Measurements from ENCODE around the gene INO80C.

The INO80C gene

GRCh38 chr18:35508030-35508429, 10.3 kb upstream of the INO80C start:
- DNase-seq (ENCODE audit: low read depth): no peak
- no peak overlapping the region for H3K4me3 ChIP-seq (ENCODE audit: low read depth, low read length)
- TF ChIP-seq CTCF (conservative IDR thresholded peaks at IDR 0.05; ENCODE audit: low read depth, low read length): no peak

DNA sequence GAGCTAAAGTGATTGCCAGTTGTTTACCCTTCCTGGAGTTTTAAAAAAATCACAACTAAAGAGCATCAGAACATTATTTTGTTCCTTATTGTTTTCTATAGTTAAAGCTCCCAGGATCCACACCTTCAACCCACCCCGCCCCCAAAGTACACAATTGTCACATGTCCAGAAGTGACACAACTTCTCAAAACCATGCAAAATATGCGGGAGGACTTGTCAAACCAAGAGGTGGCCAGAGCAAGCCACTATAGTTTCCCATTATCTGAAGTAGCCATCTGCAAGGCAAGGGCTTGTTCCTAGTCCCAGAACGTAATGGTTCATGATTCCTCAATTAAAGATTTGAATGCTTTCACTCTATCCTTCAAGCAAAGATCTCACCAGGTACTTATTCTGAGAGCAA, 9.9 kb upstream of the INO80C start:
- no peak for TF ChIP-seq CTCF (conservative IDR thresholded peaks at IDR 0.05; ENCODE audit: low read depth, low read length)
- no peak overlapping the region for H3K4me3 ChIP-seq (ENCODE audit: low read depth, low read length)
- DNase-seq (ENCODE audit: low read depth): no peak

- DNase-seq (ENCODE audit: low read depth): no peak
- H3K4me3 ChIP-seq (ENCODE audit: low read depth, low read length): no peak overlapping the region
- TF ChIP-seq CTCF (conservative IDR thresholded peaks at IDR 0.05; ENCODE audit: low read depth, low read length): no peak
These were observed 9.4 kb upstream of the INO80C start for GRCh38 chr18:35507192-35507591.

DNA sequence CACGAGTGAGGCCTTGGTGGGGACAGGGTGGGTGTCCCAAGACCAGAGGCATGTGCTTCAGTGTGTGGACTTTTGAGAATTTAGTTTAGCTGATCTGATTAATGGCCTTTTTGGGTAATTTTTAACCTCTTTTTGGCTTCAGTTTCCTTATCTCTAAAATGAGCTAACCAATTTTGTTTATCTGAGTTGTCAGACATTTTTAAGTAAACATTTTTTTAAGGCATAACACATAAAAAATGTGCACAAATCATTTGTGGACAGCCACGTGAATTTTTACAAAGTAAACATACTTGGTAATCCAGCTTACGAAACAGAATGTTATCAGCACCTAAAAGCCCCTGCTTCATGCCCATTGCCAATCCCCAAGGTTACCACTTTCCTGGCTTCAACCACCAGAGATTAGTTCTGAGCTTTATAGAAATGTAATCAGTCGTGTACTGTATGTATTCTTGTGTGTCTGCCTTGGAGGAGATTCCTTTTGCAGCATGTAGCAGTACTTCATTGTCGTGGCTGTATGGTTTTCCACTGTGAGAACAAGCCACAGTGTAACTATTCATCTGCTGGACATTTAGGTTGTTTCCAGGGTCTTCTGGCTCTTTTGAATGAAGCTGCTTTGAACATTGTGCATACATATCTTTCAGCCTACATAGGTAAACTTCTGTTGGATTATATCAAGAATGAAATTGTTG, 8.4 kb upstream of the INO80C start:
- TF ChIP-seq CTCF (conservative IDR thresholded peaks at IDR 0.05; ENCODE audit: low read depth, low read length): no peak
- no peak for DNase-seq (ENCODE audit: low read depth)
- H3K4me3 ChIP-seq (ENCODE audit: low read depth, low read length): no peak overlapping the region

DNA sequence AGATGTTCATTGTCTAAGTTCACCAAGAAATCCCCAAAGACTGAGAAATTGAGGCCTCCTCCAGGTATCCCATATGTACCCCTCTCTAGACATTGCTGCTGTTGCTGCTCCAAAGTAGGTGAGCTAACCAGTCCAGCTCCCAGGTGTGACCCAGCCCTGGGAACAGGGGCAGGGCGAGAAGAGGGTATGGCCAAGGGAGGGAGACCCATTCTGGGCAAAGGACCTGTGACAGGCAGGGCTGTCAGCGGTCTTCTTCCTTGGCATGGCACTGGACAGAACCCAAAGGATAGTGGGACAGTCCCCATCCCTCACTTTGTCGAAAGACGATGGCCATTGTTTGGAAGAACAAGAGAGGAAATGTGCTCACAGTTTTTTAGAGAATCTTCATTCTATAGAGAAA, 7.2 kb upstream of the INO80C start:
- no peak for DNase-seq (ENCODE audit: low read depth)
- no peak for TF ChIP-seq CTCF (conservative IDR thresholded peaks at IDR 0.05; ENCODE audit: low read depth, low read length)
- no peak overlapping the region for H3K4me3 ChIP-seq (ENCODE audit: low read depth, low read length)

- no peak for DNase-seq (ENCODE audit: low read depth)
- no peak overlapping the region for H3K4me3 ChIP-seq (ENCODE audit: low read depth, low read length)
- no peak for TF ChIP-seq CTCF (conservative IDR thresholded peaks at IDR 0.05; ENCODE audit: low read depth, low read length)
These were observed 4.3 kb upstream of the INO80C start for GRCh38 chr18:35502052-35502451.

GRCh38 chr18:35501369-35501768, 3.6 kb upstream of the INO80C start:
- no peak overlapping the region for H3K4me3 ChIP-seq (ENCODE audit: low read depth, low read length)
- DNase-seq (ENCODE audit: low read depth): no peak
- no peak for TF ChIP-seq CTCF (conservative IDR thresholded peaks at IDR 0.05; ENCODE audit: low read depth, low read length)

All from choroid plexus epithelial cell (primary cell).